HG03135 (cell line): Measurements from ENCODE around the gene DES.

ENCODE experiments used
- ATAC-seq: cut with Tn5 transposase; IDR thresholded peaks from one replicate; pipeline ENCODE4 v1.9.1; 2021; ENCODE audit warnings: mild to moderate bottlenecking, moderate library complexity; ENCODE audit not compliant: unreplicated experiment

DES gene

DNA sequence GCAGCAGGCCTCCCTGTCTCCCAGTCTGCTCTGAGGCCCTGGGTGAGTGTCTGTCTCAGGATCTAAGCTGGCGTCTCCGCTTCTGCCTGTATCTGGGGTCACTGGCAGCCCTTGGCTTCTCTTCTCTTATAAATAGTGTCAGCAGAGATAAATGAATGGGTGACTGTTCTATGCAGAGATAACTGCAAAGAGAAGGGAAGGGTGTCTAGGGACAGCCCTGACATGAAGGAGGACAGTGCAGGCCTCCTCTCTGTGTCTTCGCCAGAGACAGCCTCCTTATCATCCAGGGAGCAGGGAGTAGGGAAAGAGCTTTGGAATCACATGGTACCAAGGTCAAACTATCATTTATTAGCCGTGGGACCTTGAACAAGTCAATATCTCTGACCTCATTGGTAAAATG, 52.3 kb downstream of the DES start:
- ATAC-seq, result no peak

DNA sequence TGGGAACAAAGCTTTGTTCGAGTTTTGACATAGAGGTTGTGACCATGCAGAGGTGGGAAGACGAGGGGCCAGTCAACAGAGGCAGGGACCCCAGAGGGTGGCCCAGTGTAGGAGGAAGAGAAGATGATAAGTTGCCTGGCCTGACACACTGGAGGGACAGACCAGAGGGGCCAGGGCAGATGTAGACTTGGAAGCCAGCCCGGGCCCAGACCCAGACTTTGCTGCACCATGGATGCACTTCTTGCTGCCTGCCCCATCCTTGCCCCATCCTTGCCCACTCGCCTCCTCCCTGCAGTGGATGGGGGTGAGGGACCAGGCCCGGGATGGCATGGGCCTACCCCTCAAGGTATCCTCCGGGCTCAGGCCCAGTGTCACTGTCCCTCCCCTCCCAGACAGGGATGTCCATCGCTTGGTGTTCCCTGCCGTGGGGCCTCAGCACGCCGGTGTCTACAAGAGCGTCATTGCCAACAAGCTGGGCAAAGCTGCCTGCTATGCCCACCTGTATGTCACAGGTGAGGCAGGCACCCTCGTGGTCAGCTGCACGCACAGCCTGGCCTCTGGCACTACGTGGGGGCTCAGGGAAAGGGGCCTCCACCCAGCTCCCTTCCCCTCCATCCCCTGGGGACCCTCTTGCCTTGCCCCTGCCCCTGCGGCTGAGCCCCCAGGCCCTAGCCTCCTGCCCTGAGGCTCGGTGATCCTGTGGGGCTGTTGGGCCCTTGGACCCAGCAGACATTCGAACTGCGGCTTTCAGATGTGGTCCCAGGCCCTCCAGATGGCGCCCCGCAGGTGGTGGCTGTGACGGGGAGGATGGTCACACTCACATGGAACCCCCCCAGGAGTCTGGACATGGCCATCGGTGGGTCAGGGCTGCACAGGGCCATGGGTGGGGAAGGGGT, 53.5 kb downstream of the DES start:
- ATAC-seq, result no peak

DNA sequence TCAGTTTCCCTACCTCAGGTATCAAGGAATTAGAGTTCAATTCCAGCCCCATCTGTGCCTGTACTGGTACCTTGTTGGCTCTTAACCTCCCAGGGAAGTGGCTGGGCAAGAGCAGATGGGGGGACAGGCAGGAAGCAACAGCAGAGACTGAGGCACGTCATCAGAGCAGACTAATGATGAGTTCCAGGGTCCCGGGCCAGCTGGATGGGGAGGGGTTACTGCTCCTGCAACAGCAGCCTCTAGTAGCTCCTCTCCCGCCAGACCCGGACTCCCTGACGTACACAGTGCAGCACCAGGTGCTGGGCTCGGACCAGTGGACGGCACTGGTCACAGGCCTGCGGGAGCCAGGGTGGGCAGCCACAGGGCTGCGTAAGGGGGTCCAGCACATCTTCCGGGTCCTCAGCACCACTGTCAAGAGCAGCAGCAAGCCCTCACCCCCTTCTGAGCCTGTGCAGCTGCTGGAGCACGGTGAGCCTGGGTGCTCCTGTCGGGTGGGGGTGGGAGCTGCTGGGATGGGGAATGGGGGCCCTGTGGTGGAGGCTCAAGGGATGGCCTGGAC, 54.5 kb downstream of the DES start:
- no peak for ATAC-seq

DNA sequence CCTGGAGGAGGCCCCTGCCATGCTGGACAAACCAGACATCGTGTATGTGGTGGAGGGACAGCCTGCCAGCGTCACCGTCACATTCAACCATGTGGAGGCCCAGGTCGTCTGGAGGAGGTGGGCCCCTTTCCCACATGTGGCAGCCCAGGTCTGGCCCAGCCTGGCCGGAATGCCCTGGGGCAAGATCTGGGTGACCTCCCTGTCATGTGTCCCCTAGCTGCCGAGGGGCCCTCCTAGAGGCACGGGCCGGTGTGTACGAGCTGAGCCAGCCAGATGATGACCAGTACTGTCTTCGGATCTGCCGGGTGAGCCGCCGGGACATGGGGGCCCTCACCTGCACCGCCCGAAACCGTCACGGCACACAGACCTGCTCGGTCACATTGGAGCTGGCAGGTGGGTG, 55.3 kb downstream of the DES start:
- ATAC-seq, result no peak

DNA sequence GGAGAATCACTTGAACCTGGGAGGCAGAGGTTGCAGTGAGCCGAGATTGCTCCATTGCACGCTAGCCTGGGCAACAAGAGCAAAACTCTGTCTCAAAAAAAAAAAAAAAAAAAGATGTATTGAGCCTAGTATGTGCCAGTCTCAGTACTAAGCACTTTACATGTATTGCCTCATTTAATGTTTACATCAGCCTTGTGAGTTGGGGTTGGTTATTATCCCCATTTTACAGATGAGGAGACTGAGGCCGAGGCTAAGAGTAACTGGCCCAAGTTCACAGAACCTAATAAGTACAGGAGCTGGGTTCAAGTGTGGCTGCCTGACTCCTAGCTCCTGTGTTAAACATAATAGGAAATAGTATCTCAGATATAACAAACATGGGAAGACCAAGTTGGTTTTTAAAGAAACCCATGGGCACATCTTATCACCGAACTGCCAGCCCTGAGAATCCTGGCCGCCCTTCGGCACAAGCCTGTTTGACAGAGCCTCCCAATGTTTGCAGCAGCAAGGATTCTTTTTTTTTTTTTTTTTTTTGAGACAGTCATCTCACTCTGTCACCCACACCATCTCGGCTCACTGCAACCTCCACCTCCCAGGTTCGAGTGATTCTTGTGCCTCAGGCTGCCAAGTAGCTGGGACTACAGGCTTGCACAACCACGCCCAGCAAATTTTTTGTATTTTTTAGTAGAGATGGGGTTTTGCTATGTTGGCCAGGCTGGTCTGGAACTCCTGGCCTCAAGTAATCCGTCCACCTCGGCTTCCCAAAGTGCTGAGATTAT, 56.3 kb downstream of the DES start:
- ATAC-seq, result no peak

DNA sequence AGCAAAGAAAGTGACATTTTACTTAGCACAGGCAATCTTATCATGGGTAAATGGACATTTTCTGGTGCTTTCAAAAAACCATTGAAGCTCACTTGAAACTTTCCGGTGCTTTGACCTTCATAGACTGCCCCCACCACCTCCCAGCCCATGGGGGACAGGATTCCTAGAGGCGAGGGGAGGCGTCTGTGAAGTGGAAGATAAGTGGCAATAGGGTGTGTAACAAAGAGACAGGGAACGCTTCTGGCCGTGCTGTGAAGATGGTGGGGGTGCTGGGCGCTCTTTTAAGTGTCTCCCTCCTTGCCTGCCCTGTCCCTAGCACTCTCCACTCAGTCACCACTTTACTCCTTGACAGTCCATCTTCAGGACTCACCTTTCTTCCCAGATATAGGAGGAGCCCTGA, 57.1 kb downstream of the DES start:
- ATAC-seq, result no peak

DNA sequence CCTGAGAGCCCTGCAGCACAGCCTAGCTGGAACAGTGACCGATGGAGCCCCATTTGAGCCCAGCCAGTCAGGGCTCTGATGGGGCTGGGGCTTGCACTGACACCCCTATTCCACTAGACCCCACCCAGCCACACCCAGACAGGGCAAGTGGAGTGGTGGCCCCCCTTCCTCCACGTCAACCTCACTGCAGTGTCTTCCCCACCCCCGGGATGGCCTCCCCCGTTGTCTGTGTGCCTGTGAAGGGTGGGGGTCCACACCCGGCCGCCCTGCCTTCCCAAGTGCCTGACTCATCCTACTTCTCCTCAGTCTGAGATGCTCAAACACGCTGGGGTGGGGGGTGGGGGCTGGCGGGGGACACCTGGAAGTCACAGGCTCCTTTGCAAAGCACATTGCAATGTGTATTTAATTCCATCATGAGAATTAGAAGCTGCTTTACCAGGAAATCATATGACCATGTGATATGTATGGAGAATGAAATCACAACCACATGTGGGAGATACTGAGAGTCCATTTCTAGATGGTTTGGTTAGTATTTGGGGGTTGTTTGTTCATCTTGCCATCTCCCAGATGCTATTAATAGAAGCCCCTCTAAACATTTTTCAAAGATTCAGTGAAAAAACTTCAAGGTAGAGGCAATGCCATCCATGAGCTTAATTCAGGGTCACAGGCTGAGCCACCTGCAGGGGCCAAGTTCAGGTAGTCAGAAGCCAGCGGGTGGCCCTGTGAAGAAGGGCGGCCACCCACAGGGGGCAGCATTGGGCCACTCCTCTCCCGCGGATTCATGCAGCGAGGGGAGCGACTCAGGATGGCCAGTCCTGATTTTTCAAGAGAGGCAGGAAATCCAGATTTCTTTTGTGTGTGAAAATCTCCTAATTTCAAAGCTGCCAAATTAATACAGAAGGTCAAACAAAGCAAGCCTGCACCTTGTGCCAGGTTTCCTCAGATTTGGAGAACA, 57.8 kb downstream of the DES start:
- no peak for ATAC-seq
